B cell (primary cell): Measurements from ENCODE around the gene PNPLA2. TPM values are rescaled to one million over a fixed set of nuclear protein-coding genes. Genes with fewer than 3 reads are reported as not detected.

Experiments used
- ATAC-seq: fragments of 200-7000 bp; cut with Tn5 transposase; one replicate; pipeline ENCODE4 v1.10.0; 2021; ENCODE audit warnings: low read depth, mild to moderate bottlenecking, moderate number of reproducible peaks, moderate library complexity
- CTCF ChIA-PET: fragments of 350-600 bp; sonication (Branson Sonifier 250); formaldehyde crosslinking; loops from one replicate; lab custom pipeline; 2021; ENCODE audit warnings: antibody characterized with exemption, inconsistent platforms; lab: Charles Lee
- POLR2A ChIA-PET: fragments of 350-600 bp; sonication (Branson Sonifier 250); formaldehyde crosslinking; loops from one replicate; lab custom pipeline; 2021; ENCODE audit warnings: antibody characterized with exemption; lab: Charles Lee
- DNase-seq: peaks from one replicate; pipeline ENCODE4 v3.0.0; 2013
- H2AFZ ChIP-seq: 2 replicates; pipeline ENCODE4 v1.6.1; 2012; ENCODE audit warnings: mild to moderate bottlenecking, low read depth, low read length; ENCODE audit not compliant: insufficient read depth, poor library complexity, severe bottlenecking
- H3K27ac ChIP-seq, 2 donors: 1 replicate in 1 of 2; 2 replicates in 1 of 2; pipeline ENCODE4 v1.5.1; 2012 to 2013; ENCODE audit warnings: low read length in 2 of 2, mild to moderate bottlenecking in 2 of 2, moderate library complexity in 1 of 2
- H3K27me3 ChIP-seq, 4 experiments: fragments of 200-600 bp in 1 of 4; sonication (generic) in 1 of 4; replicated peaks in 1 of 4; 1 replicate in 2 of 4; 2 replicates in 2 of 4; pipeline versions ENCODE4 v1.6.1 to v1.7.0; 2013 to 2016; ENCODE audit warnings: low read length in 3 of 4, mild to moderate bottlenecking in 2 of 4, mixed read lengths in 1 of 4, moderate library complexity in 1 of 4; ENCODE audit not compliant: insufficient read depth in 4 of 4, control insufficient read depth in 3 of 4; ENCODE audit errors: control extremely low read depth in 1 of 4
- H3K36me3 ChIP-seq, 2 experiments: replicated peaks in 1 of 2; 1 replicate in 1 of 2; 2 replicates in 1 of 2; pipeline versions ENCODE4 v1.6.1 to v1.7.1; 2013; ENCODE audit warnings: low read length in 1 of 2; ENCODE audit not compliant: insufficient read depth in 2 of 2, control insufficient read depth in 1 of 2; ENCODE audit errors: control extremely low read depth in 1 of 2, extremely low read depth in 1 of 2
- H3K4me1 ChIP-seq, 2 donors: fragments of 200-600 bp in 1 of 2; sonication (generic) in 1 of 2; 1 replicate in 1 of 2; 2 replicates in 1 of 2; pipeline versions ENCODE4 v1.5.1 to v1.6.1; 2013 to 2017; ENCODE audit warnings: low read length in 2 of 2; ENCODE audit not compliant: control insufficient read depth in 2 of 2, insufficient read depth in 2 of 2
- H3K4me2 ChIP-seq: replicated peaks from 2 replicates; pipeline ENCODE3; 2012; ENCODE audit warnings: mild to moderate bottlenecking, low read depth, low read length; ENCODE audit not compliant: poor library complexity, severe bottlenecking
- H3K4me3 ChIP-seq, 5 experiments: fragments of 200-600 bp in 1 of 5; sonication (generic) in 1 of 5; 1 replicate in 3 of 5; 2 replicates in 2 of 5; pipeline versions ENCODE4 v1.5.1 to v1.7.0; 2011 to 2016; ENCODE audit warnings: low read length in 4 of 5, mild to moderate bottlenecking in 4 of 5, low read depth in 2 of 5, control low read depth in 1 of 5, moderate library complexity in 1 of 5; ENCODE audit not compliant: insufficient read depth in 1 of 5; ENCODE audit errors: control extremely low read depth in 1 of 5, extremely low read depth in 1 of 5
- H3K79me2 ChIP-seq: fragments of 200-600 bp; sonication (generic); one replicate; pipeline ENCODE4 v1.6.0; 2016; ENCODE audit warnings: low read length; ENCODE audit not compliant: control insufficient read depth, insufficient read depth
- H3K9ac ChIP-seq: fragments of 200-600 bp; sonication (generic); 2 replicates; pipeline ENCODE4 v1.6.1; 2017; ENCODE audit warnings: mild to moderate bottlenecking, low read length, moderate library complexity
- H3K9me3 ChIP-seq, 3 donors: one replicate each; pipeline versions ENCODE4 v1.6.1 to v1.7.1; 2013; ENCODE audit warnings: low read length in 2 of 3; ENCODE audit not compliant: control insufficient read depth in 2 of 3, insufficient read depth in 1 of 3; ENCODE audit errors: control extremely low read depth in 1 of 3
- H4K20me1 ChIP-seq: 2 replicates; pipeline ENCODE4 v1.6.0; 2012; ENCODE audit warnings: mild to moderate bottlenecking, low read length; ENCODE audit not compliant: insufficient read depth, control insufficient read depth, poor library complexity, severe bottlenecking
- H3K27ac Mint-ChIP-seq: one replicate; pipeline ENCODE4 v1.8.0; 2021; ENCODE audit warnings: mixed read lengths
- H3K27me3 Mint-ChIP-seq: one replicate; pipeline ENCODE4 v1.8.0; 2021; ENCODE audit warnings: mixed read lengths
- H3K4me1 Mint-ChIP-seq: one replicate; pipeline ENCODE4 v1.8.0; 2021; ENCODE audit warnings: mixed read lengths
- H3K4me3 Mint-ChIP-seq: one replicate; pipeline ENCODE4 v1.8.0; 2021; ENCODE audit warnings: mixed read lengths
- H3K9me3 Mint-ChIP-seq: one replicate; pipeline ENCODE4 v1.8.0; 2022; ENCODE audit warnings: mixed read lengths; ENCODE audit not compliant: insufficient read depth
- EZH2 ChIP-seq: IDR thresholded peaks from 2 replicates; pipeline ENCODE4 v1.6.1; 2012; ENCODE audit warnings: borderline replicate concordance, low read depth, mild to moderate bottlenecking, moderate library complexity, low read length; ENCODE audit not compliant: insufficient read depth, poor library complexity, severe bottlenecking
- WGBS: methylation state at CpG from one replicate; pipeline ENCODE4 v1.1.5; 2013; ENCODE audit warnings: missing lambda C conversion rate; ENCODE audit not compliant: insufficient coverage; 5-methylcytosine and 5-hydroxymethylcytosine counted together
- intact Hi-C: fragments of 100-400 bp; cut with micrococcal nuclease; formaldehyde crosslinking; loops from one replicate; pipeline ENCODE4 v1.10.0; 2022
- polyA plus RNA-seq: library from polyadenylated mRNA; depleted of rRNA; stranded (reverse); fragments of >200 nt; gene quantifications from 2 replicates; pipeline ENCODE4 v1.2.3, GENCODE V29; 2012
- total RNA-seq, 2 donors: library from RNA; stranded (reverse); fragments of 120-200 nt in 1 of 2; gene quantifications; 1 replicate in 1 of 2; 2 replicates in 1 of 2; pipeline versions ENCODE4 v1.2.3 to v1.2.4, GENCODE V29; 2013 to 2022
- TF ChIP-seq, protein P1 (sequence below): fragments of 200-600 bp; IDR thresholded peaks from one replicate; pipeline ENCODE4 v1.8.0; 2022; ENCODE audit warnings: antibody characterized with exemption, mild to moderate bottlenecking

The PNPLA2 gene
- total and polyA plus RNA-seq, 2 donors (not counting 1 experiment from before 2014, with no cell fraction given): 208 to 276 TPM

- H3K4me3 ChIP-seq: peak overlapping the region in 3 of 5 experiments; percentile 33 to 58 (median 47)
Observed at GRCh38 chr11:831961-832528, 13.3 kb downstream of the PNPLA2 start.

More at GRCh38 chr11:831961-832528, 13.3 kb downstream of the PNPLA2 start:
- Histone ChIP-seq H3K79me2 (no peaks in the 10 kb centered on the region), H3K4me2 (peak overlapping the region; percentile 88), H3K9ac (peak overlapping the region; percentile 42), H2AFZ (peak overlapping the region; percentile 49), H3K36me3 (no peaks in the 10 kb centered on the region), H3K27me3 (peaks cover 0 to 65% (median 20%) of the 10 kb centered on the region in 4 experiments), H3K9me3 (peaks cover 0 to 15% (median 0%) of the 10 kb centered on the region in 3 donors), H4K20me1 (peaks cover 56% of the 10 kb centered on the region), H3K27ac (no peak overlapping the region), H3K4me1 (peaks cover 60 to 67% of the 10 kb centered on the region in 2 donors)
- H3K27ac Mint-ChIP-seq: no peak overlapping the region
- intact Hi-C loops: no loop called here
- ATAC-seq (no peak), DNase-seq (peak; percentile 50)
- TF ChIP-seq EZH2: no peak
- TF ChIP-seq, protein P1, sequence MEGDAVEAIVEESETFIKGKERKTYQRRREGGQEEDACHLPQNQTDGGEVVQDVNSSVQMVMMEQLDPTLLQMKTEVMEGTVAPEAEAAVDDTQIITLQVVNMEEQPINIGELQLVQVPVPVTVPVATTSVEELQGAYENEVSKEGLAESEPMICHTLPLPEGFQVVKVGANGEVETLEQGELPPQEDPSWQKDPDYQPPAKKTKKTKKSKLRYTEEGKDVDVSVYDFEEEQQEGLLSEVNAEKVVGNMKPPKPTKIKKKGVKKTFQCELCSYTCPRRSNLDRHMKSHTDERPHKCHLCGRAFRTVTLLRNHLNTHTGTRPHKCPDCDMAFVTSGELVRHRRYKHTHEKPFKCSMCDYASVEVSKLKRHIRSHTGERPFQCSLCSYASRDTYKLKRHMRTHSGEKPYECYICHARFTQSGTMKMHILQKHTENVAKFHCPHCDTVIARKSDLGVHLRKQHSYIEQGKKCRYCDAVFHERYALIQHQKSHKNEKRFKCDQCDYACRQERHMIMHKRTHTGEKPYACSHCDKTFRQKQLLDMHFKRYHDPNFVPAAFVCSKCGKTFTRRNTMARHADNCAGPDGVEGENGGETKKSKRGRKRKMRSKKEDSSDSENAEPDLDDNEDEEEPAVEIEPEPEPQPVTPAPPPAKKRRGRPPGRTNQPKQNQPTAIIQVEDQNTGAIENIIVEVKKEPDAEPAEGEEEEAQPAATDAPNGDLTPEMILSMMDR: no peak
- H3K4me3 Mint-ChIP-seq: peak overlapping the region; percentile 70
- WGBS: 83% methylated on average over 19 of the region's 23 CpGs
- ChIA-PET CTCF (interaction anchor here (1.1 to 2.1 kb wide), 3 partner anchors 11 to 56 kb away, joined by 3 to 6 read pairs (median 3); partner anchors contain the start of gene TSPAN4), POLR2A (interaction anchor here (1.0 to 6.4 kb wide), 3 partner anchors 11 to 36 kb away, joined by 3 to 57 read pairs (median 6); partner anchors contain the start of genes PNPLA2, POLR2L and TSPAN4)
- no peaks in the 10 kb centered on the region for H3K9me3 Mint-ChIP-seq
- peaks cover 48% of the 10 kb centered on the region for H3K4me1 Mint-ChIP-seq
- H3K27me3 Mint-ChIP-seq: peaks cover 7% of the 10 kb centered on the region
